SK-N-DZ (cell line): ENCODE measurements around the gene SIRPB2.

Source experiments
- DNase-seq: peaks from one replicate; pipeline ENCODE4 v3.0.0-alpha.2; 2015; ENCODE audit warnings: low spot score
- small RNA-seq, 2 experiments: library from RNA; depleted of rRNA; stranded (forward); fragments of <200 nt; gene quantifications; one replicate each; pipeline ENCODE3, GENCODE V24; 2014

SIRPB2 gene

GRCh38 chr20:1443085-1443484, 48.1 kb downstream of the SIRPB2 start:
- DNase-seq: no peak

GRCh38 chr20:1442304-1442703, 48.9 kb downstream of the SIRPB2 start:
- DNase-seq: no peak

GRCh38 chr20:1441133-1441532, 50.1 kb downstream of the SIRPB2 start:
- no peak for DNase-seq

DNA sequence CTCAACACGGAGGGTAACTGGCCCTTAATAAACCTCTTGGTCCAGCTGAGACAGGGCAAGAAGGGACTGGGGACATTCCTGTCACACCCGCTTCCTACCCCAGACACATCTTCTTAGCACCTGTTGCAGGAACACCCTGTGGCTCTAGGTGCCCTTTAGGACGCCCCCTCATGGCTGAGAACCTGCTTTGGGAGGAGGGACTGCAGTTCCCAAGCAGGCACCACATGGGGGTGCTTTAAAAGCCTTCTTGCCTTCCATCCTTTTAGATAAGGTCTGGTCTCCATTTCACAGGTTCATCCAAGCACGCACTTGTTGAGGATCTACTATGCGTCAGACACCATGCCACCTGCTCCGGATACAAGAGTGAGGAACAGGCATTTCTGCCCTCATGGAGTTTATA, 51.2 kb downstream of the SIRPB2 start:
- no peak for DNase-seq

DNA sequence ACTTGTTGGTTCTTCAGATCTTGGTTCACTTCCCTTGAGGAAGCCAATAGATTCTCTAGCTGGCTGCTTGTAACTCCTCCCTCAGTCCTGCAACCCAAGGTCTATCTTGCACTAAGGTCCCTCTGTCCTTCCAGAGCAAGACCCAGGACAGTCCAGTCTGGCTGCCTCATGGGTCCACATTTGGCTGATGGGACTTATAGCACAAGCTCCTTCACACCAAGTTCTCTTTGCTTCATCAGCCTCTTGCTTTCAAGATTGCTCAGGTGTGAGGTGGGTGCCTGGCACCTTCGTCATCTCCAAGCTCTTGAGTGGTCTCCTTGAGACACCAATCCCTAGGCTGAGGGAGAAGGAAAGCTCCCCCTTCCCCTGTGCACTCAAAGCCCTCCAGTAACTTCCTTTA, 52.9 kb downstream of the SIRPB2 start:
- DNase-seq: no peak

GRCh38 chr20:1437235-1437904, 53.9 kb downstream of the SIRPB2 start:
- peak; percentile 71 for DNase-seq

GRCh38 chr20:1436263-1436662, 55.0 kb downstream of the SIRPB2 start:
- DNase-seq: no peak

- DNase-seq: no peak
Observed at GRCh38 chr20:1435337-1435699, 55.9 kb downstream of the SIRPB2 start.

GRCh38 chr20:1434571-1435336, 56.5 kb downstream of the SIRPB2 start:
- no peak for DNase-seq

- no peak for DNase-seq
Observed at GRCh38 chr20:1431158-1431557, 60.1 kb downstream of the SIRPB2 start.

DNA sequence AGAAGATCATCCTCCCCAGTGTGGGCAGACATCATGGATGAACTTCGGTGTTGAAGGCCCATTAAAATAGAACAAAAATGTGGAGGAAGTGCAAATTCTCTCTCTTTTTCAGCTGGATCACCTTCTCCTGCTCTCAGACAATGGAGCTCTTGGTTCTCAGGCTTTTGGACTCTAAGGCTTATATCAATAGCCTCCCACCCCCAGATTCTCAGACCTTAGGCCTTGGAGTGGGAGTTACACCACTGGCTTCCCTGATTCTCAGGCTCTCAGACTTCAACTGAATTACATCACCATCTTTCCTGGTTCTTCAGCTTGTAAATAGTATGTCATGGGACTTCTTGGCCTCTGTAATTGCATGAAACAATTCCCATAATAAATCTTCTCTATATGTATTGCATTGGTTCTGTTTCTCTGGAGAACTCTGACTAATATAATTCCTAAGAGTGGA, 61.2 kb downstream of the SIRPB2 start:
- DNase-seq: no peak

GRCh38 chr20:1429143-1429728, 62.0 kb downstream of the SIRPB2 start:
- no peak for DNase-seq

DNA sequence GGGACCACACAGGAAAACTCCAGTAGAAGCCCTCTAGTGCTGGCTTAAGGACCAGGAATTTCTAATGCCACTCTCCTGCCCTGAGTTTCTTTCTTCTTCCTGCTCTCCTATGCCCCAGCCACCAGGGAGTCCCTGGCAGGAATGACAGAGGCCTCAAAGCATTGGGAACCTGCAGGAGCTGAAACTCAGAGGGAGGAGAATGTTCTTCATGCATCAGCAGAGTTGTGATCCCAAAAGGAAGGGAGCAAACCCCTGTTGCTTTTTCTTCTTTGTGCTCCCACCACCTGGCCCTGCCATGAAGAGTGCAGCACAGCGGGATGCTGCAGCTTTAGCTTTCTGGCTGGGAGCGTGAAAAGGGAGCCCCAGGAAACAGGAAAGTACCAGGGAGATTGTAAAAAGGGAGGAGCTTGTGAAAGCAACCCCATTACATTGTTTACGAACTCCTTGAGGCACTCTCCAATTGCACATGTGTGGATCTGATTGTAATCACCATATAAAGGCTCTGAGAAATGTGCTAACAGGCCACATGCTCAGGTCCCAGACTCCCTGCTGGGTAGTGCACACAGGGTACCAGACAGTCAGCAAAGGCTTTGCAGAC, 63.7 kb downstream of the SIRPB2 start:
- DNase-seq: peak; percentile 47

DNA sequence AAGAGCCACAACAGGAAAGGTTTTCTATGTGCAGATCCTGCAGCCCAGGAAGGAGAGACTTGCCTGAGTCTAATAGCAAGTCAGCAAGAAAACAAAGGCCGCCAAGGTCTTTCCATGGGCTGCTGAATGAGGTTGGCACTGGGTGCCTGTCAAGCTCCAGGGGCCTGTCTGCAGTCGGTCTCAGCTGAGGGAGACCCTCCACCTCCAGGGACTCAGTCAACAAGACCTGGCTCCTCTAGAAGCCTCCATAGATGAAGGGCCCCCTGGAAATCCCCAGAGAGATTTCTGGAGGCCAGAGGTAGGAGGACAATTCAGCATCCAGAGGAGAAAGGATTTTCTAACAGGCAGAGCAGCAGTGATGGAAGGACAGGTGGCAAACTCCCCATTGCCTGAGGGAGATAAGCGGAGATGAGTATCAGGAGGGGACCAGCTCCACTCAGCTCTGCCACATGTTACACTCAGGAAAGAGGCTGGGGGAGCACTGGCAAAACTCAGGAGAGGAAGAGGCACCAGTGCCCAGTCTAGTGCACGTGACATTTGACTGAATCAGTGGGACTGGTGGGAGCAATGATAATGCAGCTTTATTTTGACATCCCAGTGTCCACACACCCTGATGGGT, 64.9 kb downstream of the SIRPB2 start:
- no peak for DNase-seq

Small RNA genes within 50 kb of the gene (small RNA-seq; reads per million reads assigned to genes)
- 0 reads per million in 2 experiments for gene RNU6-917P
